Transverse colon (tissue), 4 donors: ENCODE measurements around the gene KCNQ4. TPM values are rescaled to one million over a fixed set of nuclear protein-coding genes. Genes with fewer than 3 reads are reported as not detected.
A peak's percentile ranks its signal among the peaks of the same experiment; 100 is the strongest.

Experiments used
- DNase-seq: peaks from one replicate; pipeline ENCODE4 v3.0.0-alpha.2; 2019
- H3K27ac ChIP-seq, 4 donors: fragments of 200-600 bp; sonication (generic); 2 replicates each; pipeline ENCODE4 v1.5.1; 2016 to 2018; ENCODE audit warnings: inconsistent platforms in 4 of 4
- H3K27me3 ChIP-seq: fragments of 200-600 bp; sonication (generic); 2 replicates; pipeline ENCODE4 v1.5.1; 2017; ENCODE audit warnings: inconsistent platforms
- H3K36me3 ChIP-seq, 4 donors: fragments of 200-600 bp; sonication (generic); 2 replicates each; pipeline ENCODE4 v1.5.1; 2017 to 2019; ENCODE audit warnings: inconsistent platforms in 4 of 4
- H3K4me1 ChIP-seq, 4 donors: fragments of 200-600 bp; sonication (generic); 2 replicates each; pipeline ENCODE4 v1.5.1; 2017 to 2020; ENCODE audit warnings: inconsistent platforms in 4 of 4
- H3K4me3 ChIP-seq, 4 donors: fragments of 200-600 bp; sonication (generic); 1 replicate in 1 of 4; 2 replicates in 3 of 4; pipeline versions ENCODE4 v1.5.1 to v1.6.1; 2017 to 2019; ENCODE audit warnings: inconsistent platforms in 4 of 4
- H3K9me3 ChIP-seq, 2 donors: fragments of 200-600 bp; sonication (generic); 2 replicates each; pipeline ENCODE4 v1.5.1; 2017 to 2019; ENCODE audit warnings: inconsistent platforms in 2 of 2
- EP300 ChIP-seq: sonication (generic); formaldehyde crosslinking; IDR thresholded peaks from one replicate; pipeline ENCODE4 v1.6.1; 2017; ENCODE audit warnings: antibody characterized with exemption, low read depth
- POLR2A ChIP-seq: fragments of 450-650 bp; IDR thresholded peaks from one replicate; pipeline ENCODE4 v1.6.1; 2016; ENCODE audit warnings: antibody characterized with exemption, mild to moderate bottlenecking, moderate library complexity
- POLR2AphosphoS5 ChIP-seq, 3 donors: sonication (generic); formaldehyde crosslinking; IDR thresholded peaks; one replicate each; pipeline ENCODE4 v1.6.1; 2016; ENCODE audit warnings: antibody characterized with exemption in 3 of 3
- WGBS, 2 donors: methylation state at CpG; one replicate each; pipeline ENCODE4 v1.1.5; 2018; ENCODE audit warnings: low coverage in 1 of 2; 5-methylcytosine and 5-hydroxymethylcytosine counted together
- in situ Hi-C, 4 donors: fragments of 200-750 bp; cut with MboI; loops; one replicate each; pipeline versions ENCODE4 v1.15.0 to v1.15.1; 2017; ENCODE audit warnings: low sequenced_read_pairs in 3 of 4, low pct_ligation_motif_present in 1 of 4, low pct_unique_long_range_greater_than_20kb in 1 of 4
- intact Hi-C: fragments of 100-400 bp; cut with DNase I; formaldehyde crosslinking; loops from one replicate; pipeline ENCODE4 v1.15.1; 2023; ENCODE audit warnings: low total_unique reads
- total RNA-seq, 4 donors: library from RNA; depleted of rRNA; stranded (reverse); fragments of >200 nt; gene quantifications; one replicate each; pipeline ENCODE4 v1.1.0, GENCODE V29; 2016
- TF ChIP-seq, protein P1 (sequence below), 5 experiments: fragments of 200-600 bp in 3 of 5; fragments of 450-650 bp in 2 of 5; sonication (generic) in 3 of 5; IDR thresholded peaks; 1 replicate in 2 of 5; 2 replicates in 3 of 5; pipeline ENCODE4 v1.5.1; 2016 to 2017; ENCODE audit warnings: antibody characterized with exemption in 5 of 5, inconsistent platforms in 3 of 5, mild to moderate bottlenecking in 2 of 5, moderate library complexity in 1 of 5

KCNQ4 gene
- total RNA-seq, 4 donors from 2014 or later: 3.1 to 33.7 (median 3.6) TPM

DNA sequence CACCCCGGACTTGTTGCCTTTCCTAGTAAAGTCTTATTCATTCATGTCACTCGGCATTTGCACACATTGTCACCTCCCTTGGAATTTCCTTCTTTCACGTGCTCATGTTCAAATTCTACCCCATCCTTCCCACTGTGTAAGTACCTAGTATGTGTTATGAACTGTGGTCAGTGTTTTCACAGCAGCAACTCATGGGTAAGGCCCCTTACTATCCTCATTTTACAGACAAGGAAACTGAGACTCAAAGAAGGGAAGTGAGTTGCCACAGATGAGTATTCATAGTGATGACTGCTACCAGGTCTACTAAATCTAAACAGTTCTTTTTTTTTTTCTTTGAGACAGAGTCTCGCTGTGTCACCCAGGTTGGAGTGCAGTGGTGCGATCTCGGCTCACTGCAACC, 68.1 kb downstream of the KCNQ4 start:
- no peaks in the 10 kb centered on the region for H3K9me3 ChIP-seq
- intact Hi-C loops: no loop called here
- H3K4me1 ChIP-seq: peaks cover 0 to 3% (median 1%) of the 10 kb centered on the region in 4 donors
- TF ChIP-seq POLR2A (no peak), EP300 (no peak), POLR2AphosphoS5 (IDR thresholded peaks at IDR 0.05) (no peak)
- TF ChIP-seq, protein P1, sequence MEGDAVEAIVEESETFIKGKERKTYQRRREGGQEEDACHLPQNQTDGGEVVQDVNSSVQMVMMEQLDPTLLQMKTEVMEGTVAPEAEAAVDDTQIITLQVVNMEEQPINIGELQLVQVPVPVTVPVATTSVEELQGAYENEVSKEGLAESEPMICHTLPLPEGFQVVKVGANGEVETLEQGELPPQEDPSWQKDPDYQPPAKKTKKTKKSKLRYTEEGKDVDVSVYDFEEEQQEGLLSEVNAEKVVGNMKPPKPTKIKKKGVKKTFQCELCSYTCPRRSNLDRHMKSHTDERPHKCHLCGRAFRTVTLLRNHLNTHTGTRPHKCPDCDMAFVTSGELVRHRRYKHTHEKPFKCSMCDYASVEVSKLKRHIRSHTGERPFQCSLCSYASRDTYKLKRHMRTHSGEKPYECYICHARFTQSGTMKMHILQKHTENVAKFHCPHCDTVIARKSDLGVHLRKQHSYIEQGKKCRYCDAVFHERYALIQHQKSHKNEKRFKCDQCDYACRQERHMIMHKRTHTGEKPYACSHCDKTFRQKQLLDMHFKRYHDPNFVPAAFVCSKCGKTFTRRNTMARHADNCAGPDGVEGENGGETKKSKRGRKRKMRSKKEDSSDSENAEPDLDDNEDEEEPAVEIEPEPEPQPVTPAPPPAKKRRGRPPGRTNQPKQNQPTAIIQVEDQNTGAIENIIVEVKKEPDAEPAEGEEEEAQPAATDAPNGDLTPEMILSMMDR (IDR thresholded peaks at IDR 0.05): no peak
- H3K27ac ChIP-seq: no peak overlapping the region
- in situ Hi-C loops: loop anchor here (5.0 to 10.0 kb wide), 3 partner anchors 101 to 237 kb away; no protein-coding TSS in a partner anchor
- 81 to 84% methylated on average over 6 of the region's 6 CpGs for WGBS, 2 donors
- no peaks in the 10 kb centered on the region for H3K27me3 ChIP-seq
- no peak for DNase-seq
- H3K4me3 ChIP-seq: no peak overlapping the region
- no peaks in the 10 kb centered on the region for H3K36me3 ChIP-seq

- Histone ChIP-seq H3K9me3 (no peaks in the 10 kb centered on the region), H3K27ac (peak overlapping the region in 1 of 4 donors; percentile 47), H3K27me3 (no peaks in the 10 kb centered on the region), H3K4me3 (no peak overlapping the region), H3K36me3 (no peaks in the 10 kb centered on the region), H3K4me1 (peaks cover 0 to 3% (median 1%) of the 10 kb centered on the region in 4 donors)
- DNase-seq: no peak
- intact Hi-C loops: no loop called here
- TF ChIP-seq POLR2A: no peak
- TF ChIP-seq EP300: no peak
- no peak for TF ChIP-seq POLR2AphosphoS5 (IDR thresholded peaks at IDR 0.05)
- TF ChIP-seq, protein P1 (IDR thresholded peaks at IDR 0.05): no peak
- in situ Hi-C loops: loop anchor here (5.0 to 10.0 kb wide), 3 partner anchors 99 to 238 kb away; no protein-coding TSS in a partner anchor
- WGBS, 2 donors: 75% methylated on average over 10 to 13 of the region's 13 CpGs
Observed at GRCh38 chr1:40853113-40853884, 69.7 kb downstream of the KCNQ4 start.

DNA sequence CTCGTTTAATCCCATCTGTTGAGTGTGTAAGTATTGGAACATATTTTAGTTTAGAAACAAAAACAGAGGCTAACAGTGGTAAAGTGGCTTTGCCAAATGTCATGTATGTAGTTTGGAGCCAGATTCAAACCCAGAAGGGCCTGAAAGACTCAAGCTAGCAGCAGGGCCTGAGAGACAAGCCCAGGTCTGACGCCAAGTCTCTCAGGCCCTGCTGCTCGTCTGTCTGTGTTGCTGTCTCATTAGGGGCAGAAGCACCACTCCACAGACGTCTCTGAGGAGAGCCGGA, 70.2 kb downstream of the KCNQ4 start:
- Histone ChIP-seq H3K36me3 (no peaks in the 10 kb centered on the region), H3K4me3 (no peak overlapping the region), H3K9me3 (no peaks in the 10 kb centered on the region), H3K4me1 (peaks cover 0 to 3% (median 1%) of the 10 kb centered on the region in 4 donors), H3K27ac (peak overlapping the region in 1 of 4 donors; percentile 47), H3K27me3 (no peaks in the 10 kb centered on the region)
- 57 to 73% methylated on average over 1 to 5 of the region's 5 CpGs for WGBS, 2 donors
- intact Hi-C loops (no loop called here), in situ Hi-C loops (loop anchor here (5.0 to 10.0 kb wide), 3 partner anchors 98 to 239 kb away; no protein-coding TSS in a partner anchor)
- DNase-seq: no peak
- TF ChIP-seq POLR2AphosphoS5 (IDR thresholded peaks at IDR 0.05) (no peak), EP300 (no peak), POLR2A (no peak)
- TF ChIP-seq, protein P1 (IDR thresholded peaks at IDR 0.05): no peak

- intact Hi-C loops: no loop called here
Observed at GRCh38 chr1:40855513-40855912, 71.9 kb downstream of the KCNQ4 start.

More at GRCh38 chr1:40855513-40855912, 71.9 kb downstream of the KCNQ4 start:
- 75 to 80% methylated on average over 2 to 6 of the region's 6 CpGs for WGBS, 2 donors
- Histone ChIP-seq H3K27me3 (no peaks in the 10 kb centered on the region), H3K9me3 (no peaks in the 10 kb centered on the region), H3K36me3 (no peaks in the 10 kb centered on the region), H3K27ac (no peak overlapping the region), H3K4me1 (peaks cover 0 to 2% (median under 1%) of the 10 kb centered on the region in 4 donors), H3K4me3 (no peak overlapping the region)
- TF ChIP-seq, protein P1 (IDR thresholded peaks at IDR 0.05): peak in 2 of 5 experiments; percentile 9 to 16
- no peak for TF ChIP-seq POLR2A
- DNase-seq: no peak
- in situ Hi-C loops: loop anchor here in 2 of 4 donors (10.0 kb wide), 2 partner anchors 99 to 241 kb away; no protein-coding TSS in a partner anchor
